Loucy (cell line): ENCODE data around the gene ALX3.
A peak's percentile ranks its signal among the peaks of the same experiment; 100 is the strongest.

ENCODE experiments used
- EZH2phosphoT487 ChIP-seq: fragments of 200-600 bp; IDR thresholded peaks from 2 replicates; pipeline ENCODE4 v1.6.1; 2018; ENCODE audit warnings: antibody characterized with exemption, mild to moderate bottlenecking, moderate library complexity, borderline replicate concordance
- TF ChIP-seq, protein P1 (sequence below): fragments of 200-600 bp; sonication (generic); conservative IDR thresholded peaks from 2 replicates; pipeline ENCODE4 v1.5.1; 2014; ENCODE audit warnings: mild to moderate bottlenecking, antibody characterized with exemption, low read length

DNA sequence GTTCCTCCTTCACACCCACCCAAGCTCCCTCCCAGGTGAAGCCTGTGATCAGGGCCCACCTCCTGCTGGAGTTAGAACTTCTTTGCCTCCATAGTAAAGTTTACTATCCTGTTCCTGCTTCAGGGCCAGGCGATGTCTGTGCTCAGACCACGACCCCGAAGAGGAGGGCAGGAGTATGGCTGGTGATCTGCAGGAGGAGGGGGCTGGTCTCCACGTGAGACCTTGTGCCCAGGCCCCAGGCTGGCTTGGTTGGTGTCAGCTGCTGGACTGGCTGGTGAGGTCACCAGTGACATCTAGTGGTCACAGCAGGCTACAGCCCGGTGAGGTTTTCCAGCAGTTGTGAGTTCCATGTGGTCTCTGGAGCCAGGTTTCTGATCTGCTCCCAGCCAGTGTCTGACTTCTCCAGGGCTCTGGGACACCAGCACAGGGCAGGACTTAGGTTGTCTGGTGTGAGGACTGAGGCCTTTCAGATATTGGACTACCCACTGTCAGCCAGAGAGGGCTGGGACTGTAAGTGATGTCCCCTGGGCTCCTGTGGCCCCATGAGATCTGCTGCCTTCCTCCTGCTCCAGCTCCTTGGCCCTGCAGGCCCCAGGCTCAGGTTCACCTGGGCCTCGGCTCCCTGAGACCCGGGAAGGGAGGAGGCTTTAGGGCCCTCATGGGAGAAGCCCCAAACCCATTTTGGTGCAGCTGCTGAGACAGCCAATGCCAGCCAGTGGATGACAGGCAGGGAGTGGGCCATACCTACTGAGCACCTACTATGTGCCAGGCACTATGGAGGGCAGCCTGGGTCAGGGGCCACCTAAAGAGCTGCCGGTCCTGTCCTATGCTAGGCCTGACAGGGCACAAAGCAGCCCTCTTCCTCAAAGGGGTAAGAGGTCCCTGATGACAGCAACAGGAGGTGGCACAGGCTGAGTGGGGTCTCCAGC is 35.8 kb upstream of the ALX3 start:
- TF ChIP-seq, protein P1, sequence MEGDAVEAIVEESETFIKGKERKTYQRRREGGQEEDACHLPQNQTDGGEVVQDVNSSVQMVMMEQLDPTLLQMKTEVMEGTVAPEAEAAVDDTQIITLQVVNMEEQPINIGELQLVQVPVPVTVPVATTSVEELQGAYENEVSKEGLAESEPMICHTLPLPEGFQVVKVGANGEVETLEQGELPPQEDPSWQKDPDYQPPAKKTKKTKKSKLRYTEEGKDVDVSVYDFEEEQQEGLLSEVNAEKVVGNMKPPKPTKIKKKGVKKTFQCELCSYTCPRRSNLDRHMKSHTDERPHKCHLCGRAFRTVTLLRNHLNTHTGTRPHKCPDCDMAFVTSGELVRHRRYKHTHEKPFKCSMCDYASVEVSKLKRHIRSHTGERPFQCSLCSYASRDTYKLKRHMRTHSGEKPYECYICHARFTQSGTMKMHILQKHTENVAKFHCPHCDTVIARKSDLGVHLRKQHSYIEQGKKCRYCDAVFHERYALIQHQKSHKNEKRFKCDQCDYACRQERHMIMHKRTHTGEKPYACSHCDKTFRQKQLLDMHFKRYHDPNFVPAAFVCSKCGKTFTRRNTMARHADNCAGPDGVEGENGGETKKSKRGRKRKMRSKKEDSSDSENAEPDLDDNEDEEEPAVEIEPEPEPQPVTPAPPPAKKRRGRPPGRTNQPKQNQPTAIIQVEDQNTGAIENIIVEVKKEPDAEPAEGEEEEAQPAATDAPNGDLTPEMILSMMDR: peak; percentile 95
- TF ChIP-seq EZH2phosphoT487: no peak
